HEK293 (cell line): ENCODE measurements around the gene C5orf63.

Experiments
- EGR2 ChIP-seq: fragments of 450-650 bp; formaldehyde crosslinking; IDR thresholded peaks from 2 replicates; pipeline ENCODE4 v1.5.1; 2016; ENCODE audit warnings: low read depth, missing biosample characterization, missing genetic modification characterization
- HOXA7 ChIP-seq: sonication (generic); formaldehyde crosslinking; IDR thresholded peaks from 2 replicates; pipeline ENCODE4 v1.8.1; 2022; ENCODE audit warnings: missing genetic modification reagents, borderline replicate concordance
- IKZF3 ChIP-seq: fragments of 450-650 bp; IDR thresholded peaks from 2 replicates; pipeline ENCODE4 v1.5.0; 2018; ENCODE audit warnings: missing biosample characterization, mild to moderate bottlenecking, missing genetic modification characterization, moderate library complexity
- TCF7L2 ChIP-seq: IDR thresholded peaks from 2 replicates; pipeline ENCODE4 v1.6.1; 2011; ENCODE audit warnings: low read depth, mild to moderate bottlenecking, inconsistent platforms, low read length, moderate library complexity, borderline replicate concordance
- ZBTB1 ChIP-seq: fragments of 450-650 bp; formaldehyde crosslinking; IDR thresholded peaks from 2 replicates; pipeline ENCODE4 v1.5.1; 2016; ENCODE audit warnings: missing biosample characterization, missing genetic modification characterization
- ZNF623 ChIP-seq: fragments of 450-650 bp; formaldehyde crosslinking; IDR thresholded peaks from 2 replicates; pipeline ENCODE4 v1.5.1; 2016; ENCODE audit warnings: missing biosample characterization, missing genetic modification characterization
- ZNF768 ChIP-seq: fragments of 450-650 bp; formaldehyde crosslinking; IDR thresholded peaks from 2 replicates; pipeline ENCODE4 v1.5.1; 2018; ENCODE audit warnings: missing biosample characterization, mild to moderate bottlenecking, missing genetic modification characterization
- TF ChIP-seq, protein P1 (sequence below): fragments of 450-650 bp; formaldehyde crosslinking; IDR thresholded peaks from 2 replicates; pipeline ENCODE4 v1.5.1; 2016; ENCODE audit warnings: missing biosample characterization, missing genetic modification characterization
- TF ChIP-seq, protein P2 (sequence below): fragments of 450-650 bp; formaldehyde crosslinking; IDR thresholded peaks from 2 replicates; pipeline ENCODE4 v1.5.1; 2016; ENCODE audit warnings: missing biosample characterization, missing genetic modification characterization
- TF ChIP-seq, protein P3 (sequence below): fragments of 450-650 bp; formaldehyde crosslinking; IDR thresholded peaks from 2 replicates; pipeline ENCODE4 v1.5.1; 2016; ENCODE audit warnings: missing biosample characterization, missing genetic modification characterization, borderline replicate concordance
- TF ChIP-seq, protein P4 (sequence below): fragments of 450-650 bp; formaldehyde crosslinking; IDR thresholded peaks from 2 replicates; pipeline ENCODE4 v1.5.1; 2016; ENCODE audit warnings: missing biosample characterization, missing genetic modification characterization
- TF ChIP-seq, protein P5 (sequence below): fragments of 450-650 bp; formaldehyde crosslinking; IDR thresholded peaks from 2 replicates; pipeline ENCODE4 v1.5.1; 2016; ENCODE audit warnings: missing biosample characterization, missing genetic modification characterization

DNA sequence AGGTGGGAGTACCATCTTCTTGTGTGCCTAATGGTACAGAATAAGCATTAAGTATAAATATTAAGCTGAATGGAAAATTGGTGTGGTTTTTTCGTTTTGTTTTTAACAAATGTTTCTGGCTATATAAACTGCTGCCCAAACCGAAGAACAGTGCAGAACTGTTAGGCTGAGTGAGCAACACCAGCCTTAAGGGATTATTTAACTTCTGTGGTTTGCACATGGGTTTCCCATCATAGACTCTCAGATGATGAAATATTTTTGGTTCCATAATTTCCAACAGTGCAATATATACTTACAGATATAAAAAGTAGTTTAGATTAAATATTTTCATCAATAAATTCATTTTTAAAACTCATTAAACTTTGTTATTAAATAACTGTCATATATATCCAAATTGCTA is 16.4 kb downstream of the C5orf63 start:
- TF ChIP-seq, protein P1, sequence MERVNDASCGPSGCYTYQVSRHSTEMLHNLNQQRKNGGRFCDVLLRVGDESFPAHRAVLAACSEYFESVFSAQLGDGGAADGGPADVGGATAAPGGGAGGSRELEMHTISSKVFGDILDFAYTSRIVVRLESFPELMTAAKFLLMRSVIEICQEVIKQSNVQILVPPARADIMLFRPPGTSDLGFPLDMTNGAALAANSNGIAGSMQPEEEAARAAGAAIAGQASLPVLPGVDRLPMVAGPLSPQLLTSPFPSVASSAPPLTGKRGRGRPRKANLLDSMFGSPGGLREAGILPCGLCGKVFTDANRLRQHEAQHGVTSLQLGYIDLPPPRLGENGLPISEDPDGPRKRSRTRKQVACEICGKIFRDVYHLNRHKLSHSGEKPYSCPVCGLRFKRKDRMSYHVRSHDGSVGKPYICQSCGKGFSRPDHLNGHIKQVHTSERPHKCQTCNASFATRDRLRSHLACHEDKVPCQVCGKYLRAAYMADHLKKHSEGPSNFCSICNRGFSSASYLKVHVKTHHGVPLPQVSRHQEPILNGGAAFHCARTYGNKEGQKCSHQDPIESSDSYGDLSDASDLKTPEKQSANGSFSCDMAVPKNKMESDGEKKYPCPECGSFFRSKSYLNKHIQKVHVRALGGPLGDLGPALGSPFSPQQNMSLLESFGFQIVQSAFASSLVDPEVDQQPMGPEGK (tag by site-specific recombination), result no peak
- TF ChIP-seq, protein P2, sequence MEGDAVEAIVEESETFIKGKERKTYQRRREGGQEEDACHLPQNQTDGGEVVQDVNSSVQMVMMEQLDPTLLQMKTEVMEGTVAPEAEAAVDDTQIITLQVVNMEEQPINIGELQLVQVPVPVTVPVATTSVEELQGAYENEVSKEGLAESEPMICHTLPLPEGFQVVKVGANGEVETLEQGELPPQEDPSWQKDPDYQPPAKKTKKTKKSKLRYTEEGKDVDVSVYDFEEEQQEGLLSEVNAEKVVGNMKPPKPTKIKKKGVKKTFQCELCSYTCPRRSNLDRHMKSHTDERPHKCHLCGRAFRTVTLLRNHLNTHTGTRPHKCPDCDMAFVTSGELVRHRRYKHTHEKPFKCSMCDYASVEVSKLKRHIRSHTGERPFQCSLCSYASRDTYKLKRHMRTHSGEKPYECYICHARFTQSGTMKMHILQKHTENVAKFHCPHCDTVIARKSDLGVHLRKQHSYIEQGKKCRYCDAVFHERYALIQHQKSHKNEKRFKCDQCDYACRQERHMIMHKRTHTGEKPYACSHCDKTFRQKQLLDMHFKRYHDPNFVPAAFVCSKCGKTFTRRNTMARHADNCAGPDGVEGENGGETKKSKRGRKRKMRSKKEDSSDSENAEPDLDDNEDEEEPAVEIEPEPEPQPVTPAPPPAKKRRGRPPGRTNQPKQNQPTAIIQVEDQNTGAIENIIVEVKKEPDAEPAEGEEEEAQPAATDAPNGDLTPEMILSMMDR, result no peak
- TF ChIP-seq, protein P3, sequence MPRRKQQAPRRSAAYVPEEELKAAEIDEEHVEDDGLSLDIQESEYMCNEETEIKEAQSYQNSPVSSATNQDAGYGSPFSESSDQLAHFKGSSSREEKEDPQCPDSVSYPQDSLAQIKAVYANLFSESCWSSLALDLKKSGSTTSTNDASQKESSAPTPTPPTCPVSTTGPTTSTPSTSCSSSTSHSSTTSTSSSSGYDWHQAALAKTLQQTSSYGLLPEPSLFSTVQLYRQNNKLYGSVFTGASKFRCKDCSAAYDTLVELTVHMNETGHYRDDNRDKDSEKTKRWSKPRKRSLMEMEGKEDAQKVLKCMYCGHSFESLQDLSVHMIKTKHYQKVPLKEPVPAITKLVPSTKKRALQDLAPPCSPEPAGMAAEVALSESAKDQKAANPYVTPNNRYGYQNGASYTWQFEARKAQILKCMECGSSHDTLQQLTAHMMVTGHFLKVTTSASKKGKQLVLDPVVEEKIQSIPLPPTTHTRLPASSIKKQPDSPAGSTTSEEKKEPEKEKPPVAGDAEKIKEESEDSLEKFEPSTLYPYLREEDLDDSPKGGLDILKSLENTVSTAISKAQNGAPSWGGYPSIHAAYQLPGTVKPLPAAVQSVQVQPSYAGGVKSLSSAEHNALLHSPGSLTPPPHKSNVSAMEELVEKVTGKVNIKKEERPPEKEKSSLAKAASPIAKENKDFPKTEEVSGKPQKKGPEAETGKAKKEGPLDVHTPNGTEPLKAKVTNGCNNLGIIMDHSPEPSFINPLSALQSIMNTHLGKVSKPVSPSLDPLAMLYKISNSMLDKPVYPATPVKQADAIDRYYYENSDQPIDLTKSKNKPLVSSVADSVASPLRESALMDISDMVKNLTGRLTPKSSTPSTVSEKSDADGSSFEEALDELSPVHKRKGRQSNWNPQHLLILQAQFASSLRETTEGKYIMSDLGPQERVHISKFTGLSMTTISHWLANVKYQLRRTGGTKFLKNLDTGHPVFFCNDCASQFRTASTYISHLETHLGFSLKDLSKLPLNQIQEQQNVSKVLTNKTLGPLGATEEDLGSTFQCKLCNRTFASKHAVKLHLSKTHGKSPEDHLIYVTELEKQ (tag by site-specific recombination), result no peak
- no peak for TF ChIP-seq ZBTB1 (tag by site-specific recombination)
- TF ChIP-seq TCF7L2, result no peak
- no peak for TF ChIP-seq HOXA7
- TF ChIP-seq, protein P4, sequence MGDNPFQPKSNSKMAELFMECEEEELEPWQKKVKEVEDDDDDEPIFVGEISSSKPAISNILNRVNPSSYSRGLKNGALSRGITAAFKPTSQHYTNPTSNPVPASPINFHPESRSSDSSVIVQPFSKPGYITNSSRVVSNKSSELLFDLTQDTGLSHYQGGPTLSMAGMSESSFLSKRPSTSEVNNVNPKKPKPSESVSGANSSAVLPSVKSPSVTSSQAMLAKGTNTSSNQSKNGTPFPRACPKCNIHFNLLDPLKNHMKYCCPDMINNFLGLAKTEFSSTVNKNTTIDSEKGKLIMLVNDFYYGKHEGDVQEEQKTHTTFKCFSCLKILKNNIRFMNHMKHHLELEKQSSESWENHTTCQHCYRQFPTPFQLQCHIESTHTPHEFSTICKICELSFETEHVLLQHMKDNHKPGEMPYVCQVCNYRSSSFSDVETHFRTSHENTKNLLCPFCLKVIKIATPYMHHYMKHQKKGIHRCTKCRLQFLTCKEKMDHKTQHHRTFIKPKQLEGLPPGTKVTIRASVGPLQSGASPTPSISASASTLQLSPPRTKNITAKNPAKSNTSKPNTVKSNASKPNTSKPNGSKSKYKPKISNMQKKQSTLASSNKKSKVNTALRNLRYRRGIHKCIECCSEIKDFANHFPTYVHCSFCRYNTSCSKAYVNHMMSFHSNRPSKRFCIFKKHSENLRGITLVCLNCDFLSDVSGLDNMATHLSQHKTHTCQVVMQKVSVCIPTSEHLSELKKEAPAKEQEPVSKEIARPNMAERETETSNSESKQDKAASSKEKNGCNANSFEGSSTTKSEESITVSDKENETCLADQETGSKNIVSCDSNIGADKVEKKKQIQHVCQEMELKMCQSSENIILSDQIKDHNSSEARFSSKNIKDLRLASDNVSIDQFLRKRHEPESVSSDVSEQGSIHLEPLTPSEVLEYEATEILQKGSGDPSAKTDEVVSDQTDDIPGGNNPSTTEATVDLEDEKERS (tag by site-specific recombination), result no peak
- TF ChIP-seq, protein P5, sequence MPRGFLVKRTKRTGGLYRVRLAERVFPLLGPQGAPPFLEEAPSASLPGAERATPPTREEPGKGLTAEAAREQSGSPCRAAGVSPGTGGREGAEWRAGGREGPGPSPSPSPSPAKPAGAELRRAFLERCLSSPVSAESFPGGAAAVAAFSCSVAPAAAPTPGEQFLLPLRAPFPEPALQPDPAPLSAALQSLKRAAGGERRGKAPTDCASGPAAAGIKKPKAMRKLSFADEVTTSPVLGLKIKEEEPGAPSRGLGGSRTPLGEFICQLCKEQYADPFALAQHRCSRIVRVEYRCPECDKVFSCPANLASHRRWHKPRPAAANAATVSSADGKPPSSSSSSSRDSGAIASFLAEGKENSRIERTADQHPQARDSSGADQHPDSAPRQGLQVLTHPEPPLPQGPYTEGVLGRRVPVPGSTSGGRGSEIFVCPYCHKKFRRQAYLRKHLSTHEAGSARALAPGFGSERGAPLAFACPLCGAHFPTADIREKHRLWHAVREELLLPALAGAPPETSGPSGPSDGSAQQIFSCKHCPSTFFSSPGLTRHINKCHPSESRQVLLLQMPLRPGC (tag by site-specific recombination), result no peak
- TF ChIP-seq ZNF623, result no peak
- no peak for TF ChIP-seq ZNF768 (tag by site-specific recombination)
- no peak for TF ChIP-seq IKZF3 (tag by site-specific recombination)
- TF ChIP-seq EGR2 (tag by site-specific recombination), result no peak
